Natural killer cell treated with Interleukin-12 subunit alpha and Interleukin-12 subunit beta and Interleukin-15 and Interleukin-18, amount 100 ng/mL, for 72 hours (primary cell): ENCODE measurements around the gene NUP210L. TPM values are rescaled to one million over a fixed set of nuclear protein-coding genes. Genes with fewer than 3 reads are reported as not detected.
"Not testable (repeated sequence)": the region's sequence is repeated elsewhere in the genome, so short reads cannot be mapped to it uniquely, and the experiment has no call there.

ENCODE experiments used
- ATAC-seq, 2 donors: fragments of 150-1000 bp; cut with Tn5 transposase in 1 of 2; sonication (Bioruptor Pico), chemical (Tn5 transposase) in 1 of 2; 2 replicates each; pipeline ENCODE4 v1.10.0; 2021
- DNase-seq: peaks from one replicate; pipeline ENCODE4 v3.0.0; 2022; ENCODE audit warnings: low spot score
- H3K27ac Mint-ChIP-seq, 2 donors: 1 replicate in 1 of 2; 2 replicates in 1 of 2; pipeline ENCODE4 v1.8.0; 2022; ENCODE audit warnings: mixed read lengths in 2 of 2, mild to moderate bottlenecking in 1 of 2, moderate library complexity in 1 of 2
- H3K27me3 Mint-ChIP-seq, 2 donors: 1 replicate in 1 of 2; 2 replicates in 1 of 2; pipeline ENCODE4 v1.8.0; 2022; ENCODE audit warnings: mixed read lengths in 2 of 2
- H3K36me3 Mint-ChIP-seq: one replicate; pipeline ENCODE4 v1.8.0; 2022; ENCODE audit warnings: mixed read lengths
- H3K4me1 Mint-ChIP-seq, 2 donors: 1 replicate in 1 of 2; 2 replicates in 1 of 2; pipeline ENCODE4 v1.8.0; 2022; ENCODE audit warnings: low read depth in 2 of 2, mixed read lengths in 2 of 2, mild to moderate bottlenecking in 1 of 2
- H3K4me3 Mint-ChIP-seq: one replicate; pipeline ENCODE4 v1.8.0; 2022; ENCODE audit warnings: mixed read lengths
- H3K9me3 Mint-ChIP-seq: 2 replicates; pipeline ENCODE4 v1.8.0; 2022; ENCODE audit warnings: mixed read lengths
- total RNA-seq, 2 donors: library from RNA; stranded (reverse); gene quantifications; one replicate each; pipeline ENCODE4 v1.2.3, GENCODE V29; 2022

The NUP210L gene
- total RNA-seq, 2 donors from 2014 or later, result 0.24 TPM; not detected in 1

DNA sequence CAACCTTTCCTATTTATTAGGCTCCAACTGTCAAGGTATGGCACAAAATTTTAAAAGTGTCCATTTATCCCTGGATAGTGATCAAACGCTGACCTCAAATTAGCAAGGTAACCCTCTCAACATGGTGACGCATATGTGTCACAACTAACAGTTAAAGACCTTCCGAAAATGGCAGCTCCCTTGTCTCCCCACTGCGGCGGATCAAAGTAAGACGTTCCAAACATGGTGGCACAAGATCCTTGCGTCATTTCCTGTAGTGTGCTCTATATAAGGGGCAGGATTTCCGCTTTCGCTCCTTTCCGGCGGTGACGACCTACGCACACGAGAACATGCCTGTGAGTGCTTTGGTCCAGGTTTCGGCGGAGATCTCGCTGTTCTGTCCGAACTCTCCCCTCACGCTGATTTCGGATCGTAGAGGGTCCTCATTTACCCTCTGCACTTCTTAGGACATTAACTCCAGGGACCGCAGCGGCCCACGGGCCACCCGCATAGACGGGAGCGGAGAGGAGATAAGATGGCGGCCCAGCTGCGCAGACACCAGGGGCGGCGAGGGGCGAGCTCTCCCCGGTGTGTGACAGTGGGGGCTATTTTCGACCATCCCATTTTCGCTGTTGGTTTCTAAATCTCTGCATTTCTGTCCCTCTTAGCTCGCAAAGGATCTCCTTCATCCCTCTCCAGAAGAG, 164.3 kb downstream of the NUP210L start, which contains the start of gene RPS27:
Gene RPS27, plus strand, starts transcription at position 295 of the 683 bp plus-strand sequence. Its CDS starts 35 bp downstream, at position 330.
- peak within 1 kb of the TSS; percentile 95 for H3K4me3 Mint-ChIP-seq
- H3K27ac Mint-ChIP-seq, result peak within 1 kb of the TSS; percentile 95 to 98
- H3K27me3 Mint-ChIP-seq, result peaks cover 3 to 5% of the 10 kb centered on the region in 2 donors
- peaks cover 43 to 48% of the 10 kb centered on the region in 2 donors for H3K4me1 Mint-ChIP-seq
- DNase-seq (peak; percentile 92), ATAC-seq (peak; percentile 93 to 96)
- H3K36me3 Mint-ChIP-seq, result peaks cover 22% of the 10 kb centered on the region
- peaks cover 2% of the 10 kb centered on the region for H3K9me3 Mint-ChIP-seq

DNA sequence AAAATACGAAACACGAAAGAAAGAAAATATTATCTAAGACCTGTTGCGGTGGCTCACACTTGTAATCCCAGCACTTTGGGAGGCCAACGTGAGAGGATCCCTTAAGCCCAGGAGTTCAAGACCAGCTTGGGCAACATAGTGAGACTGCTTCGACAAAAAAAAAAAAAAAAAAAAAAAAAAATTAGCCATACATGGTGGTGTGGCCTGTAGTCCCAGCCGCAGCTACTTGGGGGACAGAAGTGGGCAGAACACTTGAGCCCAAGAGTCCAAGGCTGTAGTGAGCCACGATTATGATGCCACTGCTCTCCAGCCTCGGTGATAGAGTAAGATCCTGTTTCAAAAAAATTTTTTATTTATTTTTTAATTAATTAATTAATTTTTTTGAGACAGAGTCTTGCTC, 167.3 kb downstream of the NUP210L start:
- Mint-ChIP-seq H3K4me3 (no peak overlapping the region), H3K27ac (peak overlapping the region in 1 of 2 donors; percentile 65), H3K36me3 (peaks cover 16% of the 10 kb centered on the region), H3K9me3 (peaks cover 2% of the 10 kb centered on the region), H3K27me3 (peaks cover 11 to 18% of the 10 kb centered on the region in 2 donors), H3K4me1 (peaks cover 40 to 54% of the 10 kb centered on the region in 2 donors)
- ATAC-seq (no peak), DNase-seq (no peak)

- Mint-ChIP-seq H3K36me3 (peaks cover 2% of the 10 kb centered on the region), H3K4me1 (peaks cover 28 to 41% of the 10 kb centered on the region in 2 donors), H3K27me3 (peaks cover 11 to 18% of the 10 kb centered on the region in 2 donors), H3K27ac (peak within 1 kb of the TSS; percentile 61 to 65), H3K9me3 (peaks cover 2% of the 10 kb centered on the region), H3K4me3 (peak within 1 kb of the TSS; percentile 82)
- DNase-seq (no peak), ATAC-seq (no peak)
These were observed 168.7 kb downstream of the NUP210L start, which contains the start of gene RAB13 for GRCh38 chr1:153985941-153986761. RAB13 (minus strand) TSS chr1:153986339; CDS start chr1:153986236, 103 bp downstream.

GRCh38 chr1:153985341-153985912, 169.4 kb downstream of the NUP210L start:
- peak; percentile 60 to 69 for ATAC-seq
- Mint-ChIP-seq H3K9me3 (peaks cover 2% of the 10 kb centered on the region), H3K27me3 (peaks cover 11 to 18% of the 10 kb centered on the region in 2 donors), H3K36me3 (no peaks in the 10 kb centered on the region), H3K4me3 (peak overlapping the region; percentile 82), H3K4me1 (peaks cover 24 to 37% of the 10 kb centered on the region in 2 donors), H3K27ac (peak overlapping the region; percentile 61 to 65)
- DNase-seq, result no peak

DNA sequence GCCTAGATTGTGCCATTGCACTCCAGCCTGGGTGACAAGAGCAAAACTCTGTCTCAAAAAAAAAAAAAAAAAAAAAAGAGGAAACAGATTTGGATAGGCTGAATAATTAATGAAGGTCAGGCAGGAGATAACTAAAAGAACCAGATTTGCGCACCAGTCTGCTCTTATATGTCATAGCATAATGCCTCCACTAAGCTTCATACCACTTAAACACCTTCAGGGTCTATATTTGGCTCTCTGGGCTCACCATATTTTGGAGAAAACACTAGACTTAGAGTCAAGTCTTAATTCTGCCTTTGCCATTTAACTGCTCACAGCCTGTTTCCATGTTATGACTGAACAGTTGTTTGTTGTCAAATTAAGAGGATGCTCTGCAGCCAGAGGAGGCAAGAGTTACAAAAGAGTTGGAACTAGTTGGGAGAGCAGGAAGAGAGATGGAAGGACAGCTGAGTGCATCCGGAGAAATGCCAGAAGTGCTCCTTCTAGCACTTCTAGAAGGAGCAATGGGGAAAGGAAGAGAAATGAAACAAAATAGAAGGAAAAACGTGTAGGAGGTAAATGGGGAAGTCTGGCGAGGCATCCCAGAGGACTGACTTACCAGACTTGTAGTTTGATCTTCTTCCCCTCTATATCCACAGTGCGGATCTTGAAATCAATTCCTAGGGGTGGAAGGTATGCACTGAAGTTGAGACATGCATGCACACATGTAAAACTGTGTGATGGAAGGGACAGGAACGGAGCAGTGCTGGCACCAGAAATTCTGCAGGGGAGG, 170.6 kb downstream of the NUP210L start:
- Mint-ChIP-seq H3K27me3 (peaks cover 11 to 18% of the 10 kb centered on the region in 2 donors), H3K27ac (peak overlapping the region in 1 of 2 donors; percentile 1), H3K9me3 (no peaks in the 10 kb centered on the region), H3K36me3 (no peaks in the 10 kb centered on the region), H3K4me1 (peaks cover 18 to 29% of the 10 kb centered on the region in 2 donors), H3K4me3 (peak overlapping the region; percentile 18)
- ATAC-seq (no peak), DNase-seq (peak; percentile 22)

- H3K9me3 Mint-ChIP-seq, H3K36me3 Mint-ChIP-seq, DNase-seq, H3K4me3 Mint-ChIP-seq, H3K27ac Mint-ChIP-seq, ATAC-seq: not testable (repeated sequence)
- Mint-ChIP-seq H3K4me1 (peaks cover 27 to 38% of the 10 kb centered on the region in 2 donors), H3K27me3 (peaks cover 11 to 18% of the 10 kb centered on the region in 2 donors)
These were observed 173.1 kb downstream of the NUP210L start for GRCh38 chr1:153981735-153982134.

DNA sequence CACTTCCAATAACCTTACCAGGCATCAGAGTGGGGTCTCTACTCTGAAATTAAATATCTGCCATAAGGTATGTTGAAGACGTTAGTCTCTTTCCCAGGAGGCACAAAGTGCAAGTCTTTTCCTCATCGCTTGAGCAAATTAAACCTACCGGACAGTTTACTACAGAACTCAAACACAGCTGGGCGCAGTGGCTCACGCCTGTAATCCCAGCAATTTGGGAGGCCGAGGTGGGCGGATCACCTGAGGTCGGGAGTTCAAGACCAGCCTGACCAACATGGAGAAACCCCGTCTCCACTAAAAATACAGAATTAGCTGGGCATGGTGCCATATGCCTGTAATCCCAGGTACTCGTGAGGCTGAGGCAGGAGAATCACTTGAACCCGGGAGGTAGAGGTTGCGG, 175.8 kb downstream of the NUP210L start:
- ATAC-seq, H3K27me3 Mint-ChIP-seq, H3K9me3 Mint-ChIP-seq, DNase-seq: not testable (repeated sequence)
- Mint-ChIP-seq H3K4me1 (peaks cover 21 to 30% of the 10 kb centered on the region in 2 donors), H3K36me3 (peaks cover 11% of the 10 kb centered on the region), H3K4me3 (peak overlapping the region; percentile 99), H3K27ac (peak overlapping the region; percentile 86 to 94)

DNA sequence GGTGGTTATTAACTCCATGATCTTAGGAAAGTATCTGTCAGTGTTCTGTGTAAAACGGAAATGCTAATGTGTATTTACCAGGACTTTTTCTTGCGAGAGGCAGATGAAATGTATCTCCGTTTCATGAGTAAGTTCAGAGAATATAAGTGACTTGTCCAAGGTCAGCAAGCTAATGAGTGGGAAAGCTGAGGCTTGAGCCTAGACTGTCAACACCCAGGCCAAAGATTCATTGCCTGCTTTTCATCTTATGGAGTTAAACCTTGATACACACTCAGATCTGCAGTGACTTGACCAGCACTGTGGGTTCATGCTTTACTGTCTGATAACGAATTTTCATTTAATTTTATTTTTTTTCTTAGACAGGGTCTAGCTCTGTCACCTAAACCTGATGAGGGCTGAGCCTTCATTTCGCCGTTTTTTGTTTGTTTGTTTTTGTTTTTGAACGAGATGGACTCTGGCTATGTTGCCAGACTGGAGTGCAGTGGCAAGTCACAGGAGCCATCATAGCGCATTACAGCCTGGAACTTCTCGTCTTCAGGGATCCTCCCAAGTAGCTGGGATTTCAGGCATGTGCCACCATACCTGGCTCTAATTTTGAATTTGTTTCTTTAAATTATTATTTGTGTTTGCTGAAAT, 176.5 kb downstream of the NUP210L start:
- Mint-ChIP-seq H3K4me3 (peak overlapping the region; percentile 99), H3K9me3 (no peaks in the 10 kb centered on the region), H3K27me3 (no peaks in the 10 kb centered on the region), H3K27ac (peak overlapping the region; percentile 86 to 94), H3K36me3 (peaks cover 11% of the 10 kb centered on the region), H3K4me1 (peaks cover 23 to 30% of the 10 kb centered on the region in 2 donors)
- ATAC-seq (no peak), DNase-seq (no peak)

DNA sequence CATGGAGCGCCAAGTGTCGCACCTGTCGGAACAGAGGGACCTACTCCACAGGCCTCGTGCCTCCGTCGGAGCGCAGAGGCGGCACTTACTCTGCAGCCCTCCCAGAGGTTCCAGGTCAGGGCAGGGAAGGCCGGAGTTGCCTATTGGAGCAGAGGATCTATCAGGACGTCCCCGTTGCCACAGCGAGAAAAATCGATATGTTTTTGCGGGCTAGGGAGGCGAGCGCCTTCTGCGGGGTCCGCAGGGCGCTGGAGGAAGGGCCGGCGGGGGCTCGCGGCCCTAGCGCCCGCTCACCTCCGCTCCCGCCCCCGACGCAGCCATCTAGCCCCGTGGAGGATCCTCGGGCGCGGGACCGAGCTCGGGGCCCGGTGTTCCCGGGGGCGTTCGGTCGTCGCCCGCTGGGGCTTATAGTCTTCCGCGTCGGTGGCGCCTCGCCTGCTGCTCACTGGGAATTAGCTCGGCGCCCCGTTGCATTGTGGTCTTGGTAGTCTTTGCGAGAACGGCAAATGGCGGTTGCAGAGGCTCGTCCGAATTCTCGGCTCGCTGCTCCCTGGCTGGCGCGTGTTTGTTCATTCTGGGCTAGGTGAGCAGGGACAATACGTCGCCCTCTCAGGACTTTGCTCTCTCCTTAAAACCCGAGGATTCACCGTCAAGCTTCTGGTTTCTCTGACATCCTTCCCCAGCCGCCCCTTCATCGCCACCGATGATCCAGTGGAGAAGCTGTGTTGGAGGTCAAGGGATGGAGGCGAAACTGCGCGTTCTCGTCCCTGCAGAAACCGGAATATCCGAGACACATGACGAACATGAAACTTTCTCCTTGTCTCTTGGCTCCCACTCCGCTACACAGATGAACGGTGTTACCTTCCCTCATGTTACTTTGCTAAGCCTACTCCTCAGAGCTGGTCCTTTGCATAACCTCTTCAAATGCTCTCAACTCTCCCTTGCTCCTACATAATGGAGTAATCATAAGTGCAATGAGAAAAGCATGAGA, 177.3 kb downstream of the NUP210L start, which contains the start of gene JTB:
Gene JTB, minus strand, starts transcription at position 425 of the 991 bp plus-strand sequence. Its CDS starts 422 bp downstream, at position 3.
- H3K9me3 Mint-ChIP-seq, result no peaks in the 10 kb centered on the region
- H3K36me3 Mint-ChIP-seq, result peaks cover 11% of the 10 kb centered on the region
- DNase-seq (peak; percentile 84), ATAC-seq (peak; percentile 94 to 96)
- peak within 1 kb of the TSS; percentile 99 for H3K4me3 Mint-ChIP-seq
- peak within 1 kb of the TSS; percentile 86 to 94 for H3K27ac Mint-ChIP-seq
- H3K4me1 Mint-ChIP-seq, result peaks cover 28 to 32% of the 10 kb centered on the region in 2 donors
- no peaks in the 10 kb centered on the region for H3K27me3 Mint-ChIP-seq

DNA sequence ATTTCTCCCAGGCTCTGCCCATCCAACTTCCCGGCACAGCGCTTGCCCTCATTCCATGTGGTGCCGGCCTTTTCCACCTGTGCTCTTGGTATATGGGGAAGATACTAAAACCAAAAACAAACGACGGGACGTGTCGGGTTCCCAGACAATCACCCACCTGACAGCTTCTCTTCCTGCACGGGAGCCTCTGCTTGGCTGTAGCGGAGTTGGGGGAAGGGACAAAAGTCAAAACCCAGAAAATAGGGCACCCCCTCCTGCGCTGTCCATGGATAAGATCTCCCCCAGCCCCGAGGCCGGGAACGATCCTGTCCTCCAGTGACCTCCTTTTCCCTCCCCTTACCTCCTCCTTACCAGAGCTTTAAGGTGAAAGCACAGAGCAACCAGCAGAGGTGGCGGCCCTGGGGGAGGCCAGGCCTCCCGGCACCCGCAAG, 178.0 kb downstream of the NUP210L start:
- ATAC-seq, result no peak
- H3K4me1 Mint-ChIP-seq, result peaks cover 34 to 39% of the 10 kb centered on the region in 2 donors
- no peaks in the 10 kb centered on the region for H3K9me3 Mint-ChIP-seq
- H3K27ac Mint-ChIP-seq, result peak overlapping the region; percentile 86 to 94
- H3K4me3 Mint-ChIP-seq, result peak overlapping the region; percentile 99
- H3K27me3 Mint-ChIP-seq, result no peaks in the 10 kb centered on the region
- no peak for DNase-seq
- peaks cover 11% of the 10 kb centered on the region for H3K36me3 Mint-ChIP-seq

- Mint-ChIP-seq H3K4me1 (peaks cover 38 to 42% of the 10 kb centered on the region in 2 donors), H3K36me3 (peaks cover 11% of the 10 kb centered on the region), H3K9me3 (no peaks in the 10 kb centered on the region), H3K4me3 (no peak overlapping the region), H3K27ac (peak overlapping the region in 1 of 2 donors; percentile 49), H3K27me3 (no peaks in the 10 kb centered on the region)
- no peak for DNase-seq
- ATAC-seq, result no peak
These were observed 181.3 kb downstream of the NUP210L start for GRCh38 chr1:153973525-153973924.
